ENCODE data around the gene OR12D1.

Gene OR12D1

GRCh38 chr6:29465801-29466200 is 51.1 kb downstream of the OR12D1 start:
- no peak for DNase-seq

GRCh38 chr6:29466241-29466640 is 51.5 kb downstream of the OR12D1 start:
- DNase-seq: no peak
